ENCODE data around the gene NPTXR.

NPTXR gene

GRCh38 chr22:38843657-38844314 is at the start of gene NPTXR:
Gene NPTXR, minus strand, starts transcription at chr22:38844028.
- peak; percentile 65 for DNase-seq (ENCODE audit: low spot score)

GRCh38 chr22:38891256-38891655 is 47.4 kb upstream of the NPTXR start:
- no peak for DNase-seq (ENCODE audit: low spot score)

DNA sequence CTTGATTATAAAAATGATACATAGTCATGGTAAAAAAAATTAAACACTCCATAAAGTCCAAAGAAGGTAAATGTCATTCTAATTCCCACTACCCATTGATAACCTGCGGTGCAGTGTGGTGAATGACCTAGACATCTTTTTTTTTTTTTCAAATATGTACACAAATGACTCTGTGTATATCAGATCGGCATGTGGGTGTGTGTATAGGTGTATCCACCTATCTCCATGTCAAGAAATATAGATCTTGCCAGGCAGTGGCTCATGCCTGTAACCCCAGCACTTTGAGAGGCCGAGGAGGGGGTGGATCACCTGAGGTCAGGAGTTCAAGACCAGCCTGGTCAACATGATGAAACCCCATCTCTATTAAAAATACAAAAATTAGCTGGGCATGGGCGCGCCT is 46.5 kb upstream of the NPTXR start:
- DNase-seq (ENCODE audit: low spot score): no peak

DNA sequence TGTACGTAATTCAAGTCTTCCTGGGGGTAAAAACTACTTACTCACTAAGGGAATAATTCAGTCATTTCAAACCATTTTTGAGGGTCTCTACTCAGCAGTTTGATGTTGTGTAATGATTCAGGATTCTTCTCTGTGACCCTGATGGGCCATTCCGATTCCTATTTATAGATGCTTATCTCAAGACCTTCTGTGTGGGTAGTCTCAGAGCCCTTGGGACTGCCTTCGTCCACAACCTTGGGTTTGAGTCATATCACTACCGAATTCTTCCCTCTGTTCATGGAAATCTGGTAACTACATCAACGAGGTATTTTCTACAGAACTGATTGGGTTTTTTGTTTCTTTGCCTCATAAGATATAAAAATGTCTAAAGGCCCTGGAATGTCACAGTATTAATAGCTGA is 42.5 kb upstream of the NPTXR start:
- no peak for DNase-seq (ENCODE audit: low spot score)

GRCh38 chr22:38882972-38883622 is 39.3 kb upstream of the NPTXR start:
- no peak for DNase-seq (ENCODE audit: low spot score)

DNA sequence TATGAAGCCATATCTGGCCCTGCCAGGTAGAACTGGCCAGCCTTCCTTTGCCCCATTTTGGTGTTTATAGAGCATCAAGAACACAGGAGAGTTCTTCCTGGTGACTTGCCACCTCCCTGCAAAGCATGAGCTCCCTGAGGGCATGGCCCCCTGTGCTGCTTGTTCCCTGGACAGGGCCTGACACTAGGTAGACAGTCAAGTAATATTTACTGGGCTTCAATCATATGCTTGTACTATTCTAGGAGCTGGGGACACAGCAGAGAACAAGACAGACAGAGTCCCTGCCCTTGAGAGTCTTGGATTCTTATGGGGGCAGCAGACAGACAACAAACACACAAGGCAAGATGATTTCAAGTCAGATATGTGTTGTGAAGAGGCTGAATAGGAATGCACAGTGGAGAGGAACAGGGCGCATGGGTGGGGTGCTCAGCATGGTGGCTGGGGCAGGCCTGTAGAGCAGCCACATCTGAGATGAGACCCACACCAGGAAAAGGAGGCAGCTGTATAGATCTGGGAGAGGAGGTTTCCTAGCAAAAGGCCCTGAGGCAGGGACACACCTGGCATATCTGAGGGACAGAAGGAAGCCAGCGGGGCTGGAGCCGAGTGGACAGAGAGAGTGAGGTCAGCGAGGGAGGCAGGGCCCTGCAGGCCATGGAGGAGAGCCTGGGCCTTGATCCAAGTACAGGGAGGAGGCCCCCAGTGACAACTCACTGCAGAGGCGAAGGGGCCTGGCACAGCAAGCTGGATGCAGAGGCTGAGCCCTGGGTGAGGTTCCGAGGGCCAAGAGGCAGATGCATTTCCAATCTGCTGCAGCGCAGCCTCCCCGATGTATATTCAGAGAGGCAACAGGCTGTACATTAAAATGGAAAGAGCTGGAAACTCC is 38.4 kb upstream of the NPTXR start:
- DNase-seq (ENCODE audit: low spot score): no peak

GRCh38 chr22:38881464-38881871 is 37.6 kb upstream of the NPTXR start:
- peak; percentile 56 for DNase-seq (ENCODE audit: low spot score)

GRCh38 chr22:38879961-38880360 is 36.1 kb upstream of the NPTXR start:
- DNase-seq (ENCODE audit: low spot score): no peak

DNA sequence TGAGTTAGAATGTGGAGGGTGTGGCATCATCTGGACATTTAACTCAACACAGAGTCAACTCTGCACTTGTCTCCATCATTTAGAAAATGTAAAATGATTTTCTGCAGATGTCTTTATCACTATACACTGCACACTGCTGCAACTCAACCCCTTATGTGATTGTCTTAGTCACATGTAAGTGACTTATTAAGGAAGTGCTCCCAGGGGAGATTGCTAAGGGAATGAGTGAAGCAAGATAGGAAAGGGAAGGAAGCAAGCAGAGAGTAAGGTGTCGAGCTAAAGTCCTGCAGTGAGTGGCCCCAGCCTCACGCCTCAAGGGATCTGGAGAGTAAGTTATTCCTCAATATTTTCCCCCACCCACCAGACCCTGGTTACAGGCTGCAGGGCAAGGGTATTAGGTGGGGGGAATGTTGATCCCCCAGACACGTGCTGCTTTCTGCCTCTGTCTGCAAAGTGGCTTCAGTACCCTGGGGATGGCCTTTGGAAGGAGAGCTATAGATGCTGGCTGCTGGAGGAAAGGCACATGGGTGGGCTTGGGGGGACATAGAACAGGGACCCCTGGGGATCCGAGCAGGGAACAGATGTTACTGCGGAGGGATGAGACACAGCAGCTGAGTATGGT is 35.4 kb upstream of the NPTXR start:
- DNase-seq (ENCODE audit: low spot score): no peak

- DNase-seq (ENCODE audit: low spot score): no peak
These were observed 34.2 kb upstream of the NPTXR start for GRCh38 chr22:38878001-38878400.

GRCh38 chr22:38874529-38875222 is 30.8 kb upstream of the NPTXR start:
- no peak for DNase-seq (ENCODE audit: low spot score)

GRCh38 chr22:38873469-38874411 is 29.9 kb upstream of the NPTXR start:
- DNase-seq (ENCODE audit: low spot score): no peak

DNA sequence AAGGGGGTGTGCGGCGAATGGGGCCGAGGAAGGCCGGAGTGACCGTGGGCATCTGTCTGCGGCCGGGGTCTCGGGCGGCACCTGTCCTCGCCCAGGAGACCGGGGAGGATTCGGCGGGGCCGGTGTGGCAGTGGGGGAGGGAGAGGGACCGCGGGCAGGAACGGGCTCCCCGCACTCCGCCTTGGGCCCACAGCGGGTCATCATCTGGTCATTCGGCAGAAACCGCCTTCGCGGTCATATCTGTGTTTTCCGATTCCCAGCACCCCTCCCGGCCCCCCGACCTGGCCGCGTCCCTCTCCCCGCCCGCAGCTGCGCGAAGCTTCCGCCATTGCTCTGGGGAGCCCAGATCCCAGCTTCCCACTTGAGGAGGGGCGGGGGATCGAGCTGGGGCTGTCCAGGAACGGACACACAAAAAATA is 29.0 kb upstream of the NPTXR start:
- peak; percentile 53 for DNase-seq (ENCODE audit: low spot score)

- DNase-seq (ENCODE audit: low spot score): peak; percentile 94
These were observed 28.5 kb upstream of the NPTXR start, which contains the start of gene CBX6 for GRCh38 chr22:38872172-38872830. Gene CBX6, minus strand, starts transcription at chr22:38872216. Its CDS starts 26 bp downstream, at chr22:38872190.

DNA sequence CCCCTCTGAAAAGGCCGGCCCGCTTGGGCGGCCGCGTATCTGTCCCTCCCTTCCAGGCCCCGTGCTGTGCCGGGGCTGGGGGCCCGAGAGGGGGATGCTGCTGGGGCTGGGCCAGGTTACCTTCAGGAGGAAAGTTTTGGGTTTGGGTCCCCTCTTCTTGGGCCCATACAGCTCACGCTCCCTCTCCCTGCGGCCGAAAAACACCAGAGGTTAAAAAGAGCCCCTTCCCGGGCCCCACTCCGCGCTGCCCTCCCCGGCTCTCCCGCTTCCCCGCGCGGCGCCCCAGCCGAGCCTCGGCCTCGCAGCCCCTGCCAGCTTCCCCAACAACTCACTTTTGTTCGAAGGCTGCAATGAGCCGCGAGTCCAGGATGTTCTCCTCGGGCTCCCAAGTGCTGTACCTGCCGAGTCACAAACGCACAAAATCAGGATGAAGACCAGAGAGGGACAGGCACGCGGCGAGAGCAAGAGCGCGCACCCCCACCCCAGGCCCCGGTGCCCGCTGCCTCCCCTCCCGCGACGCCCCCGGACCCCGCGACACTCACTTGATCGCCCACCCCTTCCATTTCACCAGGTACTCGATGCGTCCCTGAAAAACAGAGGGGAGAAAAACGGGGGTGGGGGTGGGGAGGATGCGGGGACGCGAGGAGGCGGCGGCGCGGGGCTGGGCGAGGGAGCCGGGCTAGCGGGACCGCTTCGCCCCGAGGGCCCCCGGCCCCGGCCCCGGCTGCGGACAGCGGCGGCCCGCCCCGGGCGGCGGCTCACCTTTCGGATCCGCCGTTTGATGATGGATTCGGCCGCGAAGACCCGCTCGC is 27.7 kb upstream of the NPTXR start:
- DNase-seq (ENCODE audit: low spot score): no peak

GRCh38 chr22:38870791-38871359 is 27.0 kb upstream of the NPTXR start:
- no peak for DNase-seq (ENCODE audit: low spot score)

DNA sequence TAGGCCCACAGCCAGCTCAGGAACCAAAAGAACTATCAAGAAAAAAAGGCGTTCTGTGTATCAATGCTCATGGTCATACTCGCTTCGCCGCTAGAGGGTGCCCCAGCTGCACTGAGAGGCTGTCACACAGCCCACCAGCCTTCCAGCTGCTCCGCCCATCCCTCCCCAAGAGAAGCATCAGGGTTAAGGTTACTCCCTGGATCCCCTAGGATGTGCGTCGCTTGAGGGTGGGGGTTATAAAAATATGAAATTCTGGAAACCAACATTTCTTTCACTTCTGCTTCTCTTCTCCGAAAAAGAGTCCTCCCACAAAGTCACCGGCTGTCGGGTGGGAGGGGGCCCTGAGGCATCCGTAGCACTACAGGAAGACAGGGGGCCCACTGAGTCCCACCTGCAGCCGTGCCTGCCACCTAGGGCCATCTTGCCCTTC is 26.5 kb upstream of the NPTXR start:
- DNase-seq (ENCODE audit: low spot score): peak; percentile 88

- no peak for DNase-seq (ENCODE audit: low spot score)
These were observed 25.8 kb upstream of the NPTXR start for GRCh38 chr22:38869663-38870062.
